Activated CD8-positive, alpha-beta T cell treated with anti-CD3 and anti-CD28 coated beads for 36 hours (primary cell): Measurements from ENCODE around the gene TMEFF2. TPM values are rescaled to one million over a fixed set of nuclear protein-coding genes. Genes with fewer than 3 reads are reported as not detected.

ENCODE experiments used
- ATAC-seq: fragments of 200-7000 bp; cut with Tn5 transposase; one replicate; pipeline ENCODE4 v1.10.0; 2021; ENCODE audit warnings: mild to moderate bottlenecking, moderate library complexity
- CTCF ChIA-PET: fragments of 350-600 bp; sonication (Branson Sonifier 250); formaldehyde crosslinking; loops from one replicate; lab custom pipeline; 2021; ENCODE audit warnings: antibody characterized with exemption; lab: Charles Lee
- POLR2A ChIA-PET: fragments of 350-600 bp; sonication (Branson Sonifier 250); formaldehyde crosslinking; loops from one replicate; lab custom pipeline; 2021; ENCODE audit warnings: antibody characterized with exemption; lab: Charles Lee
- DNase-seq: peaks from one replicate; pipeline ENCODE4 v3.0.0-alpha.2; 2020
- H3K27ac Mint-ChIP-seq: one replicate; pipeline ENCODE4 v1.8.0; 2021; ENCODE audit warnings: mild to moderate bottlenecking, mixed read lengths
- H3K27me3 Mint-ChIP-seq: one replicate; pipeline ENCODE4 v1.8.0; 2021; ENCODE audit warnings: mixed read lengths
- H3K36me3 Mint-ChIP-seq: one replicate; pipeline ENCODE4 v1.8.0; 2021; ENCODE audit warnings: low read depth, mixed read lengths
- H3K4me1 Mint-ChIP-seq: one replicate; pipeline ENCODE4 v1.8.0; 2021; ENCODE audit warnings: low read depth, mixed read lengths
- H3K4me3 Mint-ChIP-seq: one replicate; pipeline ENCODE4 v1.8.0; 2021; ENCODE audit warnings: mild to moderate bottlenecking, moderate library complexity, mixed read lengths
- H3K9me3 Mint-ChIP-seq: one replicate; pipeline ENCODE4 v1.8.0; 2021; ENCODE audit warnings: mixed read lengths
- CTCF ChIP-seq: fragments of 200-600 bp; IDR thresholded peaks from one replicate; pipeline ENCODE4 v1.8.0; 2022; ENCODE audit warnings: antibody characterized with exemption, mild to moderate bottlenecking
- intact Hi-C: fragments of 100-400 bp; cut with micrococcal nuclease; formaldehyde crosslinking; loops from one replicate; pipeline ENCODE4 v1.10.0; 2022
- total RNA-seq, 2 experiments: library from RNA; stranded (reverse); gene quantifications; one replicate each; pipeline ENCODE4 v1.2.3, GENCODE V29; 2021

TMEFF2 gene
- total RNA-seq, 2 experiments from 2014 or later = not detected

GRCh38 chr2:192196421-192197194, 1.9 kb upstream of the TMEFF2 start:
- POLR2A ChIA-PET = interaction anchor here (1.2 kb wide), 1 partner anchor 10 kb away, joined by 3 read pairs; no protein-coding TSS in a partner anchor
- CTCF ChIA-PET = no interaction called here
- intact Hi-C loops = no loop called here
- H3K27me3 Mint-ChIP-seq = peaks cover 60% of the 10 kb centered on the region
- H3K4me1 Mint-ChIP-seq = peaks cover 18% of the 10 kb centered on the region
- H3K27ac Mint-ChIP-seq = no peak overlapping the region
- TF ChIP-seq CTCF = no peak
- DNase-seq (no peak), ATAC-seq (no peak)
- H3K4me3 Mint-ChIP-seq = peak overlapping the region; percentile 69
- H3K36me3 Mint-ChIP-seq = no peaks in the 10 kb centered on the region
- H3K9me3 Mint-ChIP-seq = no peaks in the 10 kb centered on the region

- no peak for TF ChIP-seq CTCF
- intact Hi-C loops = no loop called here
- Mint-ChIP-seq H3K4me1 (peaks cover 18% of the 10 kb centered on the region), H3K36me3 (no peaks in the 10 kb centered on the region), H3K27ac (no peak overlapping the region), H3K4me3 (peak overlapping the region; percentile 69), H3K9me3 (no peaks in the 10 kb centered on the region), H3K27me3 (peaks cover 62% of the 10 kb centered on the region)
- ChIA-PET POLR2A (interaction anchor here (1.2 kb wide), 1 partner anchor 9 kb away, joined by 3 read pairs; no protein-coding TSS in a partner anchor), CTCF (interaction anchor here (1.1 to 2.8 kb wide), 2 partner anchors 20 to 33 kb away, joined by 4 to 12 read pairs; no protein-coding TSS in a partner anchor)
- peak; percentile 29 for ATAC-seq
- DNase-seq = peak; percentile 4
These were observed 1.1 kb upstream of the TMEFF2 start for GRCh38 chr2:192195548-192196418.

GRCh38 chr2:192194265-192194865, 368 bp downstream of the TMEFF2 start:
- peaks cover 18% of the 10 kb centered on the region for H3K4me1 Mint-ChIP-seq
- peak overlapping the region; percentile 69 for H3K4me3 Mint-ChIP-seq
- intact Hi-C loops = no loop called here
- TF ChIP-seq CTCF = no peak
- peaks cover 64% of the 10 kb centered on the region for H3K27me3 Mint-ChIP-seq
- no peaks in the 10 kb centered on the region for H3K9me3 Mint-ChIP-seq
- no peak overlapping the region for H3K27ac Mint-ChIP-seq
- ChIA-PET POLR2A (no interaction called here), CTCF (interaction anchor here (0.7 to 2.8 kb wide), 4 partner anchors 12 to 151 kb away, joined by 3 to 12 read pairs (median 4); no protein-coding TSS in a partner anchor)
- ATAC-seq (peak; percentile 41), DNase-seq (peak; percentile 34)
- H3K36me3 Mint-ChIP-seq = no peaks in the 10 kb centered on the region

GRCh38 chr2:192190474-192190873, 4.3 kb downstream of the TMEFF2 start:
- Mint-ChIP-seq H3K27me3 (peaks cover 54% of the 10 kb centered on the region), H3K27ac (no peak overlapping the region), H3K4me3 (no peak overlapping the region), H3K9me3 (no peaks in the 10 kb centered on the region), H3K4me1 (peaks cover 5% of the 10 kb centered on the region), H3K36me3 (no peaks in the 10 kb centered on the region)
- ChIA-PET CTCF (no interaction called here), POLR2A (no interaction called here)
- intact Hi-C loops = no loop called here
- no peak for TF ChIP-seq CTCF
- DNase-seq (no peak), ATAC-seq (no peak)
